NCI-H1436 treated with DMSO at 0.1 percent for 48 hours (cell line): ENCODE measurements around the gene THBS2.
"Not testable (repeated sequence)": the region's sequence is repeated elsewhere in the genome, so short reads cannot be mapped to it uniquely, and the experiment has no call there.

Experiments
- DNase-seq: peaks from one replicate; lab custom pipeline; 2025; lab: John Stamatoyannopoulos, UW

THBS2 gene

DNA sequence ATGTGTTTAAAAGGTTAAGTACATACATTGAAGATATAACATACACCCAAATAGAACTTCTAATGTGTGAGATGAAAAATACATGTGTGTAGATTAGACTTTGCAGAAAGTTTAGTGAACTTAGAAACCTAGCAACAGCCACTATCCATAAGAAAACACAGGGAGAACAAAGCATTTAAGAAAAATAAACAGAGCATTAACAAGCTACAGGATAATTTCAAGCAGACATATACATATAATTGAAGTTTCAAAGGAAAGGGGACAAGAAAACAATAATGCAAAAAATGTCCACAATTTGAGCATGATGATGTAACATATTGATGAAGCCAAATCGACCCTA lies 18.2 kb upstream of the THBS2 start:
- DNase-seq, result no peak

DNA sequence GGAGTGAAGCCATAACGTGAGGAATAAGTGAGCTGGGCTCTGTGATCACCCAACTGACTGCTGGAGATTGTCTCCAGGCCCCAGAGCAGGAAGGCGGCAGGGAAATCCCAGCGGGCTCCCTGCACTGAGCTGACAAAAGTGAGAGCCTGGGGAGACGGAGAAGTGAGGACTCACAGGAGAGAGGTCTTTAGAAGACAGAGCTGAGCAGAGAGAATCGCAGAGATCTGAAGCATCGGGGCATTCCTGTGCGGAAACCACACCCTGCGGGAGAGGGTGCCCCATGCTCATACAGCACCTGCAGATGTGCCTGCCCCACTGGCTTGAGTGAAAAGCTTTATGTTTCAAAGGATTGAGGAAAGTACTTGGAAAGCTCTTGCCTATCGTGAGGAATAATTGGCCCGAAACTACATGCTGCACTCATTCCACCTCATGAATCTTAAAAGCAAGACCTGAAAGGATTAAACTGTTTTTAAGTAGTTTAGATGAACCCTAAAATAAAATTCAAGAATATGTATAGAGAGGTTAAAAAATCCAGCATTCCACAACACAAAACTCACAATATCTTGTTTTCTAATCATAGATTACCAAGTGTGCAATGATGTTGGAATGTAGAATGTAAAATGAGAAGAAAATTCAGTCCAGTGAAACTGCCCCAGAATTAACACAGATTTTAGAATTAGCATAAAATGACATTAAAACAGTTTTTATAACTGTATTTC lies 17.7 kb upstream of the THBS2 start:
- DNase-seq, result no peak

DNA sequence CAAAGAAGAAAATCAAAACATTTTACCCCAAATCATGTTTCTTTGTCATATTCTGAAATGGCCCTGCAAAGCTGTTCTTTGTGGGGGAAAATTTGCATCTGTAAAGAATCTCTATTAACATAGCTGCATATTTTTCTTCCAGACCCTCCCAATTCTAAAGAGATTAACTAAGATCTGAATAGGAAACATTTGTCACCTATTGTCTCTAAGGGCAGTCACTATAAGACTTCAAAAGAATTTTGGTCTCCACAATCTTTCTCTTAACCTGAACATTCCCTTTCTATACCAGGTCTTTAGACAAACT lies 16.4 kb upstream of the THBS2 start:
- DNase-seq, result not testable (repeated sequence)

DNA sequence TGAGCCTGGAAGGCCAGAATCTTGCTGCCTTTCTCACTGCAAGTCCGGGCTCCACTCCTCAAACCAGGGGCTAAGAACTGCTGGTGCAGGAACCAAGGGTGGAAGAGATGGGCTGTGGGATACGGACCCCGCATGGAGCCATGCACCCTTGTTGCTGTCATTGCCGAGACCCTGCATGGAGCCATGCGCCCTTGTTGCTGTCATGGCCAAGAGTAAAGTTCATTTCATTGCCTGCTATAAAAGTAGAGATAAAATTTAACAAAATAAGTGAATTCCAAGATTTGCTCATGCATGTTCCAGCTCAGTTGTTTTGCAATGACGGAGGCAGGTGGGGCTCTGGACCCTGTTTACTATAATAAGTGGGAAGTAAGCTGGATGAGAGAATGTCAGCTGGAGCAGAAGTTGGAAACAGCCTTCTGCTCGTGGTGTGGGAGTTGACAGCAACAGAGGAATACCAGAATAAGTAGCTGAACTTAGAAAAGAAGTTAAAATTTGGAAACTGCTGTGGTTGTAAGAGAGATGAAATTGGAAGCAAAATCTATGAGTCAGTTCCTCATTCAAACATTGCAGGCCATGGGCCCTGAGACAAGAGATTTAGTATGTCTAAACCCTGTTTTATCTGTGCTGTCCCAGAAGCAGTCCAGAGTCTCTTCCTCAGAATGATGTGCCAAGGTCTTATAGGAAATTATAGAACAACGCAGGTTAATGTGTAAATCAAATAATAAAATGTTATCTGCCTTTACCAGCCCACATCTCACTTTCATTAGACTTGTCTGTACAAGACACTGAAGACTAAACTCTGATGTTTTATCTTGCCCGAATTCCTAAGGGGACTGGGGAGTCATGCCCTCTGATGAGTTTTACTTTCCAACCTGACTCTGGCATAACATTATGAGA lies 15.8 kb upstream of the THBS2 start:
- DNase-seq, result no peak

DNA sequence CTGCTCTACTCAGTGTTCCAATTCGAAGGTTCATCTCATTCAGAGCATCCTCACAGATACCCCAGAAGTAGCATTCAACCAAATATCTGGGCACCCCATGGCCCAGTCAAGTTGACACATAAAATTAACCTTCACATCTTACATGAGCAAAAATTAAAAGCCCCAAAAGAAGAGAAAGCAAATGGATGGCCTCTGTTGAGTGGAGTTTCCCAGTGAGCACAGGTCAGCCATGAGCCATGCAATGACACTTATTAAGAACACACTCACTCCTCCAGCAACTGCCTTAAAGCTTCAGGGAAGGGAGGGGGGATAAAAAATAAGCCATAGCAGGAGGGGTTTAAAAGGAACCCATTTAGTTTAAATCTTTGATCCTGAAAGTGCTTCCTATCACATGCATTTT lies 14.6 kb upstream of the THBS2 start:
- DNase-seq, result no peak

DNA sequence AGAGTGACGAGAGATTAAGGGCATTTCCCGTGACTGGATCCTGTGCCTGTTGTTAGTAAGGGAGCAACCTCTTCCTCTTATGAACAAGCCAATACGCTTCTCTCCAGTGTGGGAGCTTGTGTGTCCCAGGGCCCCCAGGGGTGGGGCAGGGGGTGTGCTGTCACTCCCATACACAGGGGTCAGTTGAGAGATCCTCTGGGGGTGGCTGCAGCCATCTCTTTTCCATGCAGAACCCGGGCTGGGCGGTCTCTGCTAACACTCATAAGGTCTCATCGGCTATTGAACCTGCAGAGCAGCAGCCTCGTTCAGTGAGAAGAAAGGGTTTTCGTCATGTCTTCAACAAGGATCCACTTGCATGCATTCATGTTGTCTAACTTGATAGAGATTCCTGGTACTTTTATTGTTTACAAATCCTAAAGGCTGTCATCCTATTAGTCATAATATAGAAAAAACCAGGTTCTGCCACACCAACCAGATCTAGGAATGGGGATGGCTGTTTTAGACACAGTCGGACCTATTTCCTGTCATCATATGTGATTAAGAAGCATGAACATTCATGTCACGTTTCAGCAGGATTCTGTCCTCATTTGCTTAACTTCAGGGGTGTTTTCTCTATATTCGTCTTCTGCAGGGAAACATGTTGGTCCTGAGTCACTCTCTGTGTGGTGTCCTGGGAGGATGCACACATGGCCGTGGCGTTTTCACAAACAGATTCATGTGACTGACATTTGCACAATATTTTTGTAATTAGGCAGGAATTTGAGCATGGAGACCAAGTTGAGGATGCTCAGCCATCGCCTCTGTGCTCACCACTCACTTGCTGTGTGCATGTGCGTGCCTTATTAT lies 13.3 kb upstream of the THBS2 start:
- no peak for DNase-seq

DNA sequence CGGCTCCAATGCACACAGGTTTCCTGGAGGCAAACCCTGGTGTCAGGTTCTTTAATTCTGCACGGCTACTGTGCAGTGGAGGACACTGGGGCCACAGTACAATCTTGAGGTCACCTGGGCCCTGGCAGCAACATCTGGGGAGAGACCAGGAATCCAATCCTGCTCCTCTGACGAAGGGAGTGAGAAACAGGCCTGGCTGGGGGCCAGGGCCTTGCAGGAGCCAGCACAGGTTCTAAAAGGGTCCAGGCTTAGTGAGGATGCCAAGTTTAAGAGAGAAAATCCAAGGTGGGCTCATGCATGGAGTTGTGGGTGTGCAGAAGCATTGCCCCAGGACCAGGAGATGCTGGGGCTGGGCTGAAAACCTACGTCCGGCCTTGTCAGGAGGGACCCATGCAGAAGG lies 12.6 kb upstream of the THBS2 start:
- no peak for DNase-seq

DNA sequence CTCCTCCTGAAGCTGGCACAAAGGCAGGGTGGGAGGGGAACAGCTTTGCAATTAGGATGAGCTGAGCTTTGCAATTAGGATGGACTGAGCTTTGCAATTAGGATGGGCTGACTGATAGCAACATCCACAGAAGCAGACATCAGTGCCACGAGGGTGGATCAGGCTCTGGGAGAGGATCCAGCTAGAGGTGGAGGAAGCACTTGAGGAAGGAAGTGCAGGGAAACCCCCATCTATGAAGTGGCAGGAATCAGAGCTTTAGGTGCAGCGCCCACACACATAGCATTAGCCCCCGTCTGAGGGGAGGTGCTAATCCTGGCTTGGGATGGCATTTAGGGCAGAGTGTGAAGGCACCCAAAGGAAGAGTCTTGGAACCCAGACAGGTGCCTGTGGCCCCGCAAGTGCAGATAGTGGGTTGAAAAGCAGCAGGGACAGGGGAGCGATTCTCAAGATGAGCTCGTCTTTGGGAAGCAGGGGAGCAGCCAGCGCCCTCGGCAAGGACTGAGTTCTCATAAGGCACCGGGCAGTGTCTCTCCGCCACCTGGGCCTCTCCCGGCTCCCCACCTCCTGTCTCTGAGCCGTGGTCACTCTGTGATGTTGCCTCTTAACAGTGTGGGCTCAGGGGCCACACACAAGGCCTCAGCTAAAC lies 12.0 kb upstream of the THBS2 start:
- no peak for DNase-seq

DNA sequence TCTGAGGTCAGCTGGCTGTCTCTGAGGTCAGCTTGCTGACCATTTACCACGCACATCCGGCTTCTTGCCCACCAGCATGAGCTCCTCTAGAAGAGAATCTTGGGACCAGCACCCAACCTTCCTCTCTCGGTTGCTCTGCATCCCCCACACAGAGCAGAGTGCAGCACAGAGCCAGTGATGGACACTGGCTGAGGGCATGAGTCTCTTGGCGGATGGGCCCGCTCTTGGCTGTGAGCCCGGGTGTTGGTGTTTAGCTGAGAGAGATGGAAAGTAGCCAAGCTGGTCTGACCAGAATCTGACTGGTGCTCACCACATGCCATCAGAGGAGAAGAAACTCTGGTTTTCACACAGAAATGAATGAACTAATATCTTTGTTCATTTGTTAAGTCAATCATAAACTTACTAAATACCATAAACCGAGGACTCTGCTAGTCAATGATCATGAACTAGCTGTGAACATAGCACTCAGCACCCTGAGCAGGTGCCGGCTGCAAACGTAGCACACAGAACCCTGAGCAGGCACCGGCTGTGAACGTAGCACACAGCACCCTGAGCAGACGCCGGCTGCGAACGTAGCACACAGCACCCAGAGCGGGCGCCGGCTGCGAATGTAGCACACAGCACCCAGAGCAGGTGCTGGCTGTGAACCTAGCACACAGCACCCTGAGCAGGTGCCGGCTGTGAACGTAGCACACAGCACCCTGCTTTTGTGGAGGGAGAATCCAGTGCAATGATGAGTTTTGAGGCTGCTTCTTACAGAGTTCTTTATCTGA lies 10.4 kb upstream of the THBS2 start:
- DNase-seq, result no peak

DNA sequence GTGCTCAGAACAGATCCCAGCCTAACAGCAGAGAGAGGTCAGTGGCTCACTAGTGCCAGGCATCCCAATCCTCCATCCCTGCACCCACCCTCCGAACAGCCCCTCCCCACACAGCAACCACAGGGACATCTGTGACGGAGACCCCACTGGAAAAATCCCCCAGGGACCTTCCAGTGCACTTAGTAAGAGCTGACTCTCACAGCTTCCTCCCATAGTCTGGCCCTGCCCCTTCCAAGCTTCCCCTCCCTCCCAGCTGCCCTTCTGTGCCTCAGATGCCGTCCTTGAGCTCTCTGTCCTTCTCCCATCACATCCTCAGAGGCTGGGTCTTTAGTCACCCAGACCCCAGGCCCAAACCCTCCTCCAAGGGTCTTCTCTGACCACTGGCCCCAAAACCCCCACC lies 9.7 kb upstream of the THBS2 start:
- no peak for DNase-seq

DNA sequence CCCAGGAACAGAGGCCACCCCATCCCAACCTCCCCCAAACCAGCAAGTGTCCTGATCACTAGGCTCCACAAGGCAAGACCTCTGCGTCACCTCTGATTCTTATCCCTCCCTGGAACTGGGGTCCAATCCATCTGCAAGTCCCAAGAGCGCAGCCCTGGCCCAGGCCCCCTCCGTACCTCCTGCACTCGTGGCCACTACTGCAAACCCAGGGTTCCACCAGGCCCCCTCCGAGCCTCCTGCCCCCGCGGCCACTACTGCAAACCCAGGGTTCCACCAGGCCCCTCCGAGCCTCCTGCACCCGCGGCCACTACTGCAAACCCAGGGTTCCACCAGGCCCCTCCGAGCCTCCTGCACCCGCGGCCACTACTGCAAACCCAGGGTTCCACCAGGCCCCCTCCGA lies 9.0 kb upstream of the THBS2 start:
- DNase-seq, result not testable (repeated sequence)

DNA sequence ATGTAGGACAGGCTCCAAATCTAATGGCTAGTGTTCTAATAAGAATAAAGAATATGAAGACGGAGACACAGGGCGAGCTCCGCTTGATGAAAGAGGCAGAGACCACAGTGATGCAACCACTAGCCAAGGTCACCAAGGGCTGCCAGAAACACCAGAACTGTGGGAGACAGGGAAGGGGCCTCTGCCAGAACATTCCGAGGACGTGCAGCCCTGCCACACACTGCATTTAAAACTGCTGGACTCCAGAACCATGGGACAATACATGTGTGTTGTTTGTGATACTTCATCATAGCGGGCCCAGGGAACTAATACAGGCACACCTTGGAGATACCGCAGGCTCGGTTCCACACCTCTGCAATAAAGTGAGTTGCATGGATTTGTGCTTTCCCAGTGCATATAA lies 2.9 kb upstream of the THBS2 start:
- no peak for DNase-seq

DNA sequence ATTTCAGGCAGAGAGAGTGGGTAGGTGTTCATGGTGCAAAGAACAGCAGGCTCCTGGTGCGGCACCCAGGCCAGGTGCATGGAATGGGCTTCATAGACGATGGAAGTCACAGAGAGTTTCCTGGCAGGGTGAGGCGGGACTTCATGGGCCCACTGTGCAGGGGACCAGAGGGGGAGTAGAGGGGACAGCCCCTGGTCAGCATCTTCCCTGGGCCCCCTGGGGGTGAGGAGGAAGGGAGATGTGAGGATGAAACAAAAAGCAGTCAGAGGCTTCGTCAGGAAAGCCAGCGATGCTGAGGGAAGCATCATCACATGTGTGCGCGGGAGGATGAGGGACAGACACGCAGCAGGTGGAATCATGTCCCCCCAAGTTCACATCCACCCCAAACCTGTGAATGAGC lies 2.4 kb upstream of the THBS2 start:
- DNase-seq, result no peak

DNA sequence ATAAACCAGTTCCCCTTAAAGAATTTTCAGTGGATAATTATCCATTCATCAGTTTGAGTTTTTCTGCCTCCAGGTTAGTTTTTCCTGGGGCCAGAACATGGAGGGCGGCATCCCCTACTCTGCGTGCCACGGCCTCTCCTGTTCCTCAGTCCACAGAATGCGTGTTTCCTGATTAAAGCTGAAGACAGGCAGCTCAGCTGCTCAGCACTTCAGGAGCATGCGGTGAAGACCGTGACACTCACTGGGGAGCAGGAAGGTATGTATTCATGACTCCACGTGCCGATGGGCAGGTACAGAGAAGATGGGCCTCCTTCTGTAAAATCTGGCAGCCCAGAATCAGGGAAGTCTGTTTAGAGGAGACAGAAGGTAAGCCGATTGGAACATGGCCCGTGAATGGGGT lies 2.0 kb upstream of the THBS2 start:
- DNase-seq, result no peak

DNA sequence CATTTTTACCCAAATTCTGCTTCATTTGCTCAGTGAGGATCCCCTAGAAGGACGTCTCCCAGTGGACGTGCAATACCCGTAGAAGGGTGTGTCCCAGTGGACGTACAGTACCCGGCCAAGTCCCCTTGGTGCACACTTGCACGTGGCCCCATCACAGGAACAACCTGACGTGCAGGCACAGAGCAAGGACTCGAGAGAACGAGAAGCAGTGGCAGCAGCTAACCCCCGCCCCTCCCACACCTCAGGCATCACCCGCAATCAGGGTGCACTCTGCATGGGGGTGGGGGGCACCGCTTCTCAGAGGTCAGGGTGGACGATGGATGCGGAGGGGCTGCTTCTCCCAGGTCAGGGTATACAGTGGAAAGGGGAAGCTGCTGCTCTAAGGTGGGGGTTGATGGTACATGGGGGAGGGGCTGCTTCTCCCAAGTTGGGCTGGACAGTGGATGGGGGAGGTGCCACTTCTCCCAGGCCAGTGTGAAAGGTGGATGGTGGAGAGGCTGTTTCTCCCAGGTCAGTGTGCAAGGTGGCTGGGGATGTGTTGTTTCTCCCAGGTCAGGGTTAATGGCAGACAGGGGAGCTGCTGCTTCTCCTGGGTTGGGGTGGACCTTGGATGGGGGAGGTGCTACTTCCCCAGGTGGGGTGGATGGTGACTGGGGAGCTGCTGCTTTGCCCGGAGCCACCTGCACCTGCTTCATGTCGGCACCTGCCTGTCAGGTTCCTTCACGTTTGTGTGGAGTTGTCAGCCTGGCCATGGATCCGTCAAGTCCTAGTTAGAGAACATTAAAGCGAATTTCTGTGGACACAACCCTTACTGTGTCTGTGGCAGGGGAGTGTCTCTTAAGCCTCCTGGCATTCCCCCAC lies 1.0 kb upstream of the THBS2 start:
- DNase-seq, result no peak

DNA sequence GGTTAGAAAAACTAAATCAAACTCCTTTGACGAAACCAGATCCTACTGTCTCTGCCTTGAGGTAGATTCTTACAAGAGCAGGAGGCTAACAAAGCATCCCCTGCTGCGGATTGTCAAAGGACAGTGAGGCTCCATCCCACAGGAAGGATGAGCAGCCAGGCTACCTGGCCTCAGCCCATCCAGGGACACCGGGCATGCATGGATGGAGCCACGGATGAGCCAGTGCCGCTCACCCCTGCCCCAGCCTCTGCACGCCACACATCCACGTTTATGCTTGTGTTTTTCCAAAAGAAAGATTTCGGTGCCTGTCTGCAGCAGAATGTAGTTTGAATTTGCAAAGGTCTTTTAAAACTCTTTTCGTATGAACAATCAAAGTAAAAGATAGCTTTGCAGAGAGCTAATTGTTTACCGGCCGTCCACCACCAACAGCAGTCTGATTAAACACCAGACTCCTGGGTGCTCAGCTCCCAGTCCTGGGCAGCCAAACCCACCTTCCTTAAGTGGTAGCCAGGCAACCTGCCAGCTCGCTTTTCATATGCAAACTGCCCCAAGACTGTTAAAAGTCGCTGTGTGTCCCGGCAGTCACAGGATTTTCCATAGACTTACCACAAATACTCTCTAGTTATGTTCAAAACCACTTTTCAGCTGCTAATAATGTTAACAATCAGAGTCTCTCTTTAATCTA lies 999 bp downstream of the THBS2 start:
- peak; percentile 2 for DNase-seq

DNA sequence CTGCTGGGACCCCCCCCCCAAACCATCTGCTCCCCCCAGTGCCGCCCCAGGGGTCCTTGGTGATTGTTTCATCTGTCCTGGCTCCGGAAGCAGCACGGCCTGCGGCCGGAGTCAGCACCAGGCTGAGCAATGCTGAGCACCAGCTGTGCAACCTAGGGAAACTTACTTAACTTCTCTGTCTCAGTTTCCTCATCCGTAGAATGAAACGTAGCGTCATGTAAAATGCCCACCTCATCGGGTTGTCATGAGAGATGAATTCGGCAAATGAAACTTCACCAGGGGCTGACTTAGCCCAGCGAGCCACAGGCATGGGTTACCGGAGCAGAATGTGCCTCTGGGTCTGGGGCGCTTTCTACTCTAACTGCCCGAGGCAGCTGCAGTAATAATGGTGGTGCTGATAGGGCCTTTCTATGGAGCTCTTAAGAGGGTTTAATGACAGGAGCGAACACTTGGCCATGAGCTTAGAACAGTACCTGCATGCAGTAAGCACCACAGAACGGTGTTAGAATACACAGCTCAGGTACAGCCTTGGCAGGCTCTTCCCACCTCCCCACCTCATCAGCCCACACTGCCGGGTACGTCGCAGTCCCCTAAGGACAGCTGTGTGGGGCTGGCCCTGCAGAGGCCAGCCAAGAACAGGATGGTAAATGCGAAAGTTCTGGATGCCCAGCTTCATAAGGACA lies 1.7 kb downstream of the THBS2 start:
- DNase-seq, result peak; percentile 42

DNA sequence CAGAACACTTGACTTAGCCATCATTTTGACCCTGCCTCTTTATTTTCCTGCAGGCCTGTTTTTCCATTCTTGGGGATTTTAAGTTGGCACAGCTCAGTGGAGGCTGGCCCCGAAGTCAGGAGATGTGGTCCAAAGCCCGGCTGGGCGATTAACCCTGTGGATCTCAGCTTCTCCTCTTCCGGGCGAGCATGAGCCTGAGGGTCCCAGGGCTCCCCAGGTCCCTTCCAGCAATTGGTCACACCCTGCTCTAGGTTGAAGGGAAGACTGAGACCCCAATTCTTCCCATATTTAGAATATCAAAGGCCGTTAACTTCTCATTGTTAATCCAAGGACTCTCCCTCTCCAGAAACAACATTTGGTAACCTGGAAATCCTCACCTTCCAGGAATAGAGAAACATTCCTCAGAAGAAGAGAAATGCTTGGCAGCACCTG lies 2.3 kb downstream of the THBS2 start:
- no peak for DNase-seq

DNA sequence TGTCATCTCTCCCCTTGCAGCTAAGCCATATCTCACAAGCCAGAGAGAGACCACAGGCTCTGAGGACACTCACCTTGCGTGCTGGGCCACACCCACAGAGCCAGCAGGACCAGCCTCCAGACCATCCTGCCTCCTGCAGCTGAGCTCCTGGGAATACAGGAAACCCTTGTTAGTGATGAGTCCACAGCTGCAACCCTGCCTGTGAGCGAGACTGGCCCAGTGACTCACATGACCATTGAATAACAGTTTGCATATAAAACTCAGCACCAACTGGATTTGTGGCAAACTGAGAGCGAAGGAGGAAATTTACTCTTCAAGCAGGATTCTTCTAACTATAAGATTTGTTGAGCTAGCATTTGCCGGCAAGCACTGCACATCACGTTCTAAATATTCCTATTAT lies 3.0 kb downstream of the THBS2 start:
- DNase-seq, result no peak
